B cell (primary cell): ENCODE measurements around the gene CYGB. TPM values are rescaled to one million over a fixed set of nuclear protein-coding genes. Genes with fewer than 3 reads are reported as not detected.

Experiments used
- ATAC-seq: fragments of 200-7000 bp; cut with Tn5 transposase; one replicate; pipeline ENCODE4 v1.10.0; 2021; ENCODE audit warnings: low read depth, mild to moderate bottlenecking, moderate number of reproducible peaks, moderate library complexity
- CTCF ChIA-PET: fragments of 350-600 bp; sonication (Branson Sonifier 250); formaldehyde crosslinking; loops from one replicate; lab custom pipeline; 2021; ENCODE audit warnings: antibody characterized with exemption, inconsistent platforms; lab: Charles Lee
- POLR2A ChIA-PET: fragments of 350-600 bp; sonication (Branson Sonifier 250); formaldehyde crosslinking; loops from one replicate; lab custom pipeline; 2021; ENCODE audit warnings: antibody characterized with exemption; lab: Charles Lee
- DNase-seq: peaks from one replicate; pipeline ENCODE4 v3.0.0; 2013
- H2AFZ ChIP-seq: 2 replicates; pipeline ENCODE4 v1.6.1; 2012; ENCODE audit warnings: mild to moderate bottlenecking, low read depth, low read length; ENCODE audit not compliant: insufficient read depth, poor library complexity, severe bottlenecking
- H3K27ac ChIP-seq, 2 donors: 1 replicate in 1 of 2; 2 replicates in 1 of 2; pipeline ENCODE4 v1.5.1; 2012 to 2013; ENCODE audit warnings: low read length in 2 of 2, mild to moderate bottlenecking in 2 of 2, moderate library complexity in 1 of 2
- H3K27me3 ChIP-seq, 4 experiments: fragments of 200-600 bp in 1 of 4; sonication (generic) in 1 of 4; replicated peaks in 1 of 4; 1 replicate in 2 of 4; 2 replicates in 2 of 4; pipeline versions ENCODE4 v1.6.1 to v1.7.0; 2013 to 2016; ENCODE audit warnings: low read length in 3 of 4, mild to moderate bottlenecking in 2 of 4, mixed read lengths in 1 of 4, moderate library complexity in 1 of 4; ENCODE audit not compliant: insufficient read depth in 4 of 4, control insufficient read depth in 3 of 4; ENCODE audit errors: control extremely low read depth in 1 of 4
- H3K36me3 ChIP-seq, 2 experiments: replicated peaks in 1 of 2; 1 replicate in 1 of 2; 2 replicates in 1 of 2; pipeline versions ENCODE4 v1.6.1 to v1.7.1; 2013; ENCODE audit warnings: low read length in 1 of 2; ENCODE audit not compliant: insufficient read depth in 2 of 2, control insufficient read depth in 1 of 2; ENCODE audit errors: control extremely low read depth in 1 of 2, extremely low read depth in 1 of 2
- H3K4me1 ChIP-seq, 2 donors: fragments of 200-600 bp in 1 of 2; sonication (generic) in 1 of 2; 1 replicate in 1 of 2; 2 replicates in 1 of 2; pipeline versions ENCODE4 v1.5.1 to v1.6.1; 2013 to 2017; ENCODE audit warnings: low read length in 2 of 2; ENCODE audit not compliant: control insufficient read depth in 2 of 2, insufficient read depth in 2 of 2
- H3K4me2 ChIP-seq: replicated peaks from 2 replicates; pipeline ENCODE3; 2012; ENCODE audit warnings: mild to moderate bottlenecking, low read depth, low read length; ENCODE audit not compliant: poor library complexity, severe bottlenecking
- H3K4me3 ChIP-seq, 5 experiments: fragments of 200-600 bp in 1 of 5; sonication (generic) in 1 of 5; 1 replicate in 3 of 5; 2 replicates in 2 of 5; pipeline versions ENCODE4 v1.5.1 to v1.7.0; 2011 to 2016; ENCODE audit warnings: low read length in 4 of 5, mild to moderate bottlenecking in 4 of 5, low read depth in 2 of 5, control low read depth in 1 of 5, moderate library complexity in 1 of 5; ENCODE audit not compliant: insufficient read depth in 1 of 5; ENCODE audit errors: control extremely low read depth in 1 of 5, extremely low read depth in 1 of 5
- H3K79me2 ChIP-seq: fragments of 200-600 bp; sonication (generic); one replicate; pipeline ENCODE4 v1.6.0; 2016; ENCODE audit warnings: low read length; ENCODE audit not compliant: control insufficient read depth, insufficient read depth
- H3K9ac ChIP-seq: fragments of 200-600 bp; sonication (generic); 2 replicates; pipeline ENCODE4 v1.6.1; 2017; ENCODE audit warnings: mild to moderate bottlenecking, low read length, moderate library complexity
- H3K9me3 ChIP-seq, 3 donors: one replicate each; pipeline versions ENCODE4 v1.6.1 to v1.7.1; 2013; ENCODE audit warnings: low read length in 2 of 3; ENCODE audit not compliant: control insufficient read depth in 2 of 3, insufficient read depth in 1 of 3; ENCODE audit errors: control extremely low read depth in 1 of 3
- H4K20me1 ChIP-seq: 2 replicates; pipeline ENCODE4 v1.6.0; 2012; ENCODE audit warnings: mild to moderate bottlenecking, low read length; ENCODE audit not compliant: insufficient read depth, control insufficient read depth, poor library complexity, severe bottlenecking
- H3K27ac Mint-ChIP-seq: one replicate; pipeline ENCODE4 v1.8.0; 2021; ENCODE audit warnings: mixed read lengths
- H3K27me3 Mint-ChIP-seq: one replicate; pipeline ENCODE4 v1.8.0; 2021; ENCODE audit warnings: mixed read lengths
- H3K4me1 Mint-ChIP-seq: one replicate; pipeline ENCODE4 v1.8.0; 2021; ENCODE audit warnings: mixed read lengths
- H3K4me3 Mint-ChIP-seq: one replicate; pipeline ENCODE4 v1.8.0; 2021; ENCODE audit warnings: mixed read lengths
- H3K9me3 Mint-ChIP-seq: one replicate; pipeline ENCODE4 v1.8.0; 2022; ENCODE audit warnings: mixed read lengths; ENCODE audit not compliant: insufficient read depth
- CTCF ChIP-seq: fragments of 200-600 bp; IDR thresholded peaks from one replicate; pipeline ENCODE4 v1.8.0; 2022; ENCODE audit warnings: antibody characterized with exemption, mild to moderate bottlenecking
- EZH2 ChIP-seq: IDR thresholded peaks from 2 replicates; pipeline ENCODE4 v1.6.1; 2012; ENCODE audit warnings: borderline replicate concordance, low read depth, mild to moderate bottlenecking, moderate library complexity, low read length; ENCODE audit not compliant: insufficient read depth, poor library complexity, severe bottlenecking
- whole genome bisulfite sequencing: methylation state at CpG from one replicate; pipeline ENCODE4 v1.1.5; 2013; ENCODE audit warnings: missing lambda C conversion rate; ENCODE audit not compliant: insufficient coverage; 5-methylcytosine and 5-hydroxymethylcytosine counted together
- intact Hi-C: fragments of 100-400 bp; cut with micrococcal nuclease; formaldehyde crosslinking; loops from one replicate; pipeline ENCODE4 v1.10.0; 2022
- polyA plus RNA-seq: library from polyadenylated mRNA; depleted of rRNA; stranded (reverse); fragments of >200 nt; gene quantifications from 2 replicates; pipeline ENCODE4 v1.2.3, GENCODE V29; 2012
- total RNA-seq, 2 donors: library from RNA; stranded (reverse); fragments of 120-200 nt in 1 of 2; gene quantifications; 1 replicate in 1 of 2; 2 replicates in 1 of 2; pipeline versions ENCODE4 v1.2.3 to v1.2.4, GENCODE V29; 2013 to 2022

CYGB gene
- total and polyA plus RNA-seq, 2 donors (not counting 1 experiment from before 2014, with no cell fraction given) = 0.42 to 2.7 TPM

- Mint-ChIP-seq H3K4me1 (peaks cover 25% of the 10 kb centered on the region), H3K27me3 (no peaks in the 10 kb centered on the region), H3K4me3 (no peak overlapping the region), H3K9me3 (no peaks in the 10 kb centered on the region), H3K27ac (no peak overlapping the region)
- no peak overlapping the region for H3K9ac ChIP-seq
- H3K36me3 ChIP-seq = peaks cover 0 to 11% of the 10 kb centered on the region in 2 experiments
- no peak overlapping the region for H3K4me3 ChIP-seq
- peaks cover 19 to 21% of the 10 kb centered on the region in 2 donors for H3K4me1 ChIP-seq
- H3K27ac ChIP-seq = no peak overlapping the region
- WGBS = 93% methylated on average over 12 of the region's 18 CpGs
- ChIA-PET CTCF (interaction anchor here (0.5 kb wide), 1 partner anchor 47 kb away, joined by 3 read pairs; no protein-coding TSS in a partner anchor), POLR2A (no interaction called here)
- DNase-seq (no peak), ATAC-seq (no peak)
- intact Hi-C loops = no loop called here
- TF ChIP-seq EZH2 (no peak), CTCF (no peak)
- no peak overlapping the region for H2AFZ ChIP-seq
- no peaks in the 10 kb centered on the region for H3K27me3 ChIP-seq
- H3K79me2 ChIP-seq = no peaks in the 10 kb centered on the region
- no peaks in the 10 kb centered on the region for H3K9me3 ChIP-seq
- no peak overlapping the region for H3K4me2 ChIP-seq
- peaks cover 23% of the 10 kb centered on the region for H4K20me1 ChIP-seq
These were observed 32.2 kb upstream of the CYGB start for GRCh38 chr17:76569607-76570279.

GRCh38 chr17:76568811-76569221 lies 31.3 kb upstream of the CYGB start:
- peak overlapping the region; percentile 65 for H3K27ac Mint-ChIP-seq
- H3K4me1 Mint-ChIP-seq = peaks cover 25% of the 10 kb centered on the region
- Histone ChIP-seq H4K20me1 (peaks cover 23% of the 10 kb centered on the region), H3K4me3 (no peak overlapping the region), H3K36me3 (peaks cover 0 to 16% of the 10 kb centered on the region in 2 experiments), H3K79me2 (no peaks in the 10 kb centered on the region), H2AFZ (no peak overlapping the region), H3K9me3 (no peaks in the 10 kb centered on the region), H3K27me3 (no peaks in the 10 kb centered on the region), H3K4me2 (peak overlapping the region; percentile 17), H3K27ac (no peak overlapping the region), H3K4me1 (peaks cover 19 to 21% of the 10 kb centered on the region in 2 donors), H3K9ac (no peak overlapping the region)
- ChIA-PET CTCF (interaction anchor here (0.5 to 3.0 kb wide), 3 partner anchors 14 to 55 kb away, joined by 3 to 14 read pairs (median 3); no protein-coding TSS in a partner anchor), POLR2A (no interaction called here)
- no peak overlapping the region for H3K4me3 Mint-ChIP-seq
- 10% methylated on average over 14 of the region's 19 CpGs for whole genome bisulfite sequencing
- H3K9me3 Mint-ChIP-seq = no peaks in the 10 kb centered on the region
- ATAC-seq (no peak), DNase-seq (no peak)
- H3K27me3 Mint-ChIP-seq = no peaks in the 10 kb centered on the region
- intact Hi-C loops = no loop called here
- TF ChIP-seq EZH2 (no peak), CTCF (no peak)
